ENCODE results near the gene C14orf119.

C14orf119 gene

GRCh38 chr14:23095196-23096108, at the start of gene C14orf119:
Gene C14orf119, plus strand, starts transcription at chr14:23095505. Its CDS starts 2,154 bp downstream, at chr14:23097659.
- DNase-seq, result no peak

DNA sequence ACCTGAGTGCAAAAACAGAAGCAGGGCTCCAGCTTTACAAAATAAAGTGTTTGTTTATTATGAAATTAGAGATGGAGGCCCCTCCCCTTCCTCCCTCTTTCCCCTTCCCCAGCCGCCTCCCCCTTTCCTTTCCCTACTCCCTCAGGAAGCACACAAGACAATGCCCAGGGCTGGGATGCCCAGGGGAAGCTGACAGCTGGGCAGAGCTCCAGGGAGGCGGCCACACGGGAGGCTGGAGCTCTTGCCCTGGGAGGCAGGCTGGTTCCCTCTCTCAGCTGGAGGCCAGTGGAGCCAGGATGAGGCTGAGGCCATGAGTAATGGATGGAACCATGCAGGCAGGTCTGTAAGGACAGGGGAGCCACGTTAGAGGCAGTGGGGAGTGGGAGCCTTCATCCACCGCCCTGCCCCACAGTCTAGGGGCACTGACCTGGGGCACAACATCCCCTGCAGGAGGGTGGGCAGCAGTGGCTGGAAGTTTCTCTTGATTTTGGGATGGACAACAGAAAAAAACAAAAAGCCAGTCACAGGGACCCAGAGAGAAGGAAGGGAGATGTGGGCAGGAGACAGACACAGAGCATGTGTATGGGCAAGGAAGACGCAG, 48.2 kb upstream of the C14orf119 start:
- DNase-seq, result no peak

DNA sequence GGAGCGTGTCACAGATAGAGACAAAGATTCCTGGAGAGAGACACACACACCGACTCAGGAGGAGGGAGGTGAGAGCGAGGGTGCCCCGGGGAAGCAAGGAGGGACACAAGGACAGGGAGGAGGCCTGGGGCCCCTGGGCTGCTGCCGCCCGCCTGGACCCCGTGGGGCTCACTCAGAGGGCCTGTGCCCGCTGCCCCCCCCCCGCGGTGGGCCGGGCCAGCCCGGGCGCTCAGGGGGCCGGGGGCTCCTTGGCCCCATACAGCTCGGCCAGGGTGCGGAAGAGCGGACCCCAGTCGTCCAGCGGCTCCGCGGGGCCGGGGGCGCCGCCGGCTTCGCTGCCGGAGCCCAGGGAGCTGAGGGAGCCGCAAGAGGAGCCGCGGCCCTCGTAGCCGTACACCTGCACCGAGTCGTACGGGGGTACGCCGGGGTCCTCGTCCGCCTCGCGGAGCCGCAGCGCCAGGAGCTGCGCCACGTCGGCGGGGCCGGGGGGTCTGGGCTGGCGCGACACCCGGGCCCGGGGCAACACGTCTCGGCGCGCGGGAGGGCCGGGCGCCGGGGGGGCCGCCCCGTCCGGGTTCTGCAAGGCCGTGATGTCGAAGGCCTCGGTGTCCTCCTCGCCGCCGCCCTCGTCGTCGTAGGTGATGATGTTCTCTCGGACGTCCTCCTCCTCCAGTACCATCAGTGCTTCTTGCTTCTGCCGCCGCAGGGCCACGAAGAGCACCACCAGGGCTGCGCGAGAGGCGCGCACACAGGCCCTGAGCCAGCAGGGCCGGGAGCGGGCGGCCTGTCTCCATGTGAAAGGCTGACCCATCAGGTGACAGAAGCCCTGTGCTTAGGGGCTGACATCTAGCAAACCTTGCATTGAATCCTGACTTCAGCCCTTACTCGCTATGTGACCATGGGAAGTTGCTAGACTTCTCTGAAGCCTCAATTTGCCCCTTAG, 47.3 kb upstream of the C14orf119 start:
- no peak for DNase-seq

GRCh38 chr14:23049011-23049410, 46.3 kb upstream of the C14orf119 start:
- DNase-seq, result no peak

DNA sequence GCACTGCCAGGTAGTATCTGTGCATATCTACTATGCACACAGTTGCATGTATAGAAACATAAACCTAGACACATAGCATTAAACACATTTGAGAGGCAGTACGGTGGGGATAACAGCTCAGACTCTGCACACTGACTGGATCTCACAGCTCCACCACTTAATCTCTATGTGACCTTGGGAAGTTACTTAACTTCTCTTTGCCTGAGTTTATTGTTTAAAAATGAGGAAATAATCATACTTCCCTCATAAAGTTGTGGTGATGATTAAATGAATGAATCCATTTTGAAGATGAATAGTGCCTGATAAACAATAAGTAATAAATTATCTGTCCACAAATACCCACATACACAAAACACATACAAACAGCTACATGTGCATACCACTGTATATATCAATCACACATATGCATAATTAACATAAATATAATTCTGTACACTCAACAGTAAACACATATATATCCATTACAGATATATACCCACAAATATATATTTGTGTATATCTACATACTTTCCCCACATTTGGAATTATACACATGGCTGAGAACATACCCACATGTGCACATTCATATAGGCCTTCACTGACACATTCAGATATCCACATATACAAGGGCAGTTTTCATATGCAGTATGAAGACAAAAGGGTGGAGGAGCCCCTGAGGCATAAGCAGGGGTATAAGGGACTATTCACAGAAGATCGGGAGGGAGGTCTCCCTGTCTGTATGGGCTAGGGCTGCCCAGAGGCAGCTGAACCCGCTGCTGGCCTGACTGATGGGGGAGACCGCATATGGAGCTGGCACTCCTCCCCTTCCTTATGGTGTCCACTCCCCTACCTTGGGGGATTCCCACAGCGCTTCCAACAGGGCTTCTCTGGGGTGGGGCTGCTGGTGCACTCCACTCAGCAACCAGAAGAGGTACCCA, 43.9 kb upstream of the C14orf119 start:
- DNase-seq, result no peak

DNA sequence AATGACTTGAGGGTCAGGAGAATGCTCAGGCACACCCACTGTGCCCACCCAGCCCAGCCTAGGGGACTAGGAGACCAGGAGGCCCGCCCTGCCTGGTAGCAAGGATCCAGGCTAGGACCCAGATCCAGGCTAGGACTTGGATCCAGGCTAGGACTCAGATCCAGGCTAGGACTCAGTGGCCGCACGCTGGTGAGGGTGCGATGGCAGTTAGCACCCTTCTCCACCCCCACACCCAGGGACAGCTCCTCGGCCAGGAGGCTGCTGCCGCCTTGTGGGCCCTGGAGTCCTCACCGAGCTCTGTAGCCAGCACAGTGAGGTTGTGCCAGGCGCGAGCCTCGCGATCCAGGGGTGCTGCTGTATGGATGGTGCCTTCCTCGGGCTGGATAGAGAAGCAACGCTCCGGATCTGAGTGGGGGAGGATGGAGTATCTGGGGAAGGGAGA, 43.1 kb upstream of the C14orf119 start:
- DNase-seq, result no peak

DNA sequence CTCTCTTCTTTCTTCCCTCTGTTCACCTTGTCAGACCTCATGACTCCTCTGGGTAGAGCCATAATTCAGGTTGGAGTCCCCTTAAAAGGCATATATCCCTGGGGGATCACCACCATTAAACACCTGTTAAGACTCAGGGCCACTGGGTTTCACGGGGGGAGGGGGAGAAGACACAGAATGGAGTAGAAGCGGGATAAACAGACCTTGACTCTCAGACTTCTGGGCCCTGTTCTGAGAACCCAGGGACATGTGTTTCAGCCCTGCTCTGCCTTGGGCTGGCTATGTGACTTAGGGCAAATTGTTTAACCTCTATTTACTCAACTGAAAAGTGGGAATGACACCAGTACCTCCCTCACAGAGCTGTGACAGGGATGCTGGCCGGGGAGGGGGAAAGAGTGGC, 42.6 kb upstream of the C14orf119 start:
- DNase-seq, result no peak

- no peak for DNase-seq
Measured at GRCh38 chr14:23053426-23053825, 41.9 kb upstream of the C14orf119 start.

DNA sequence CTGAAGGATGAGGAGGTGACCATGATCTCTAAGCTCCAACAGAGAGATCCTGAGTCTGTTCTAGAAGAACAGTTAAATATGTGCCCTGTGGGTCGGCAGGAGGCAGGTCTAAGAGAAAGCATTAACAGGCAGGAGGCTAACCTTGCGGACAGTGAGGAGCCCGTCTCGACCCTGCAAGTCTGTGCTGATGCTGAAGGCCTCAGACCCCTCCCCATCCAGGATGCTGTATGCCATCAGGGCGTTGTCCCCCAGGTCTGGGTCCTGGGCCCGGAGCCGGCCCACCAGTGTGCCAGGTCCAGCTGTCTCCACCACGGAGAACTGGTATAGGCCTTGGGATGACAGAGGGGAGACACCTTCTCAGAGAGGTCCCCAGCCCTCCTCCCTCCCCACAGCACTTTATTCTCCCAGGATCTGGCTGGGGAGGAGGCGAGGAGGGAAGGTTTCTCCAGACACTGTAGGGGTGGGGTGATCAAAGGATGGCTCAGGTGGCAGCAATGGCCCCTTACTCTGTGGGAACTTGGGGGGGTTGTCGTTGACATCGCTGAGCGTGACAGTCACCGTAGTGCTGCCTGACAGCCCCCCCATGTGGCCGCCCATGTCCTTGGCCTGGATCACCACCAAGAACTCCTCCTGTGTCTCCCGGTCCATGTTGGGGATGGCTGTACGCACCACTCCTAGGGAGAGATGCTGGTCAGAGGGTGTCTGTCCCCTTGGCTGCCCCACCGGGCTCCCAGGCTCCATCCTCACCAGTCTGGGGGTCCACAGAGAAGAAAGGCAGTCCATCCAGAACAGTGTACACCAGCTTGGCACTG, 41.1 kb upstream of the C14orf119 start:
- DNase-seq, result no peak

DNA sequence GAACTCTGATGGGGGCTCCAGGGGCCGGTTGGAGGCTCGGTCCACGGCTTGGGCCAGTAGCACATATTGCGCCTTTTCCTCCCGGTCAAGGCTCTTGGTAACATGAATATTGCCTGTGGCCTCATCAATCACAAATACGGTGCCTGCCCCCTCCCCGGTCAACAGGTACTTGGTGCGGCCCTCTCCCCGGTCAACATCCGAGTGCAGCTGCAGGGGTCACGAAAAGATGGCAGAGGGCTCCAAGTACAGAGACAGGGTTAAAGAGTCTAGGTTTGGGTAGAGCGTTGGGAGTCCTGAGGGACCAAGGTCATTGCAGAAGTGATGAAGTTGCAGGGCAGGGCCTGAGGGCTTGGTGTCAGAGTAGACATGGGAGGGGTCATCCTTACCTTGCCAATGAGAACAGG, 40.2 kb upstream of the C14orf119 start:
- no peak for DNase-seq

GRCh38 chr14:23055621-23056144, 39.6 kb upstream of the C14orf119 start:
- DNase-seq, result no peak

DNA sequence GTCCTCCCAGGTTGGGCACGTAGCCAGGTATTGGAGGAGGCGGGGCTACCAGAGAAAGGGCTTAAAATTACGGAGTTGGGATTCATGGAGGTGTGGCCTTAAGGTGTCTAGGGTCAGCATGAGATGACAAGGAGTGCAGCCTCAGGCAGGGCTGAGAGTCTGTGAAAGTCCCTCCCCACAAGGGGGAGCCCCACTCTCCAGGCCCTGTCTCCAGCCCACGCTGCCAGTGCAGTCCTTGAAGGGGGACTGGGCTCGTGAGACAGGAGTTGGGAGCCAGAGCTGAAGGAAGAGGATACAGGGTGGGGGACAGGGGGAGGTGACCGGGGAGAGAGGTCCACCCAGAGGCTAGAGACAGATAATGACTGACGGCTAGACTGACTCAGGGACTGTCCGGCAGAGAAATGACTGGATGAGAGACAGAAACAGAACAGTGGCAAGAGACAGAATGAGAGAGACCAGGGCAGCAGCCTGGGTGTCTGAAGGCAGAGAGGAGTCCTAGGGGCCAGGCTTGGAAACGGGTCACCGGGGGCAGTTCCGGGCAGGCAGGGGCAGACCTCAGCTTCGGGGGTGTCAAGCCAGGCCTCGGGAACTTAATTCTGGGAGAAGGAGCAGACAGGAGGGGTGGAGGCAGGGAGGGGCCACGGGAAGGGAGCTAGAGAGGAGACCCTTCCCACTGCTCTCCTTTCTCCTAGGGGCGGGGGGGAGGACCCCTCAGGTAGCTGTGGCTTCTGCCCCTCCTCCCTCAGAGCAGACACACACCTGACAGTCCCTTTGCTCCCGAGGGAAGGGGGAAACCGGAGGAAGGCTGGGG, 39.0 kb upstream of the C14orf119 start:
- DNase-seq, result no peak

DNA sequence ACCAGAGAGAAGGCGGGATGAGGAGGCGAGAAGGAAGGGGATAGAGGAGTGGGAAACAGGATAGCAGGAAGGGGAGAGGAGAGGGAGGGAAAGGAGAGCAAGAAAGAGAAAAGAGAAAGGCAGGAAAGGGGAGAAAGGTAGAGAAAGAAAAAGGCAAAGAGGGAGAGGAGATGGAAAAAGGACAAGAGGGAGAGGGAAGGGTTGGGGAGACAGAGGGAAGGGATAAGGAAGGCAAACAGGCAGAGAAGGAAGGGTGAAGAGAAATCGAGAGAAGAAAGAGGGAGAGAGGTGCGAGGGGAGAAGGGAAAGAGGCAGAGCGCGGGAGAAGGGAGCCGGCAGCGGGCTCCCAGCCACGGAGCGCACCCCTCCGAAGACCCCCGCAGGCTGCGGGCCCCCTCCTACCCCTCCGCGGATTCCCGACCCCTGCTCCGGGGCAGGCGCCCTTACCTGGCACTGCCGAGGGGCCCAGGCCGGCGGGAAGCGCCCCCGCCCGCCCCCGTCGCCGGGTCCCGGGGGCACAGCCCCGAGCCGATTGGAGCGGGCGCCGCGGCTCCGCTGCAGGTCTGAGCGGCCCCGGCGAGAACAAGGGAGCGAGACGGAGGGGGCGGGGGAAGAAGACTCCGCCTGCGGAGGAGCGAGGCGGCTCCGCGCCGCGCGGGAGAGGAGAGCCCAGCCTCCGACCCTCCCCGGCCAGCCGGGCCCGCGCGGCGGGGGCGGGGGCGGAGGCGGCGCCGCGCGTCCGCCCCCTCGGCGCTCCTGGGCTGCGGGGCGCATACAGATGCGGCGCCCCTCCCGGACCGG, 38.1 kb upstream of the C14orf119 start, which contains the start of gene CDH24:
TSS of gene CDH24 (minus strand) at position 565 of the 801 bp plus-strand sequence. CDS start 1,787 bp downstream, outside the sequence.
- no peak for DNase-seq

- DNase-seq, result no peak
Measured at GRCh38 chr14:23057757-23058653, 37.3 kb upstream of the C14orf119 start.

DNA sequence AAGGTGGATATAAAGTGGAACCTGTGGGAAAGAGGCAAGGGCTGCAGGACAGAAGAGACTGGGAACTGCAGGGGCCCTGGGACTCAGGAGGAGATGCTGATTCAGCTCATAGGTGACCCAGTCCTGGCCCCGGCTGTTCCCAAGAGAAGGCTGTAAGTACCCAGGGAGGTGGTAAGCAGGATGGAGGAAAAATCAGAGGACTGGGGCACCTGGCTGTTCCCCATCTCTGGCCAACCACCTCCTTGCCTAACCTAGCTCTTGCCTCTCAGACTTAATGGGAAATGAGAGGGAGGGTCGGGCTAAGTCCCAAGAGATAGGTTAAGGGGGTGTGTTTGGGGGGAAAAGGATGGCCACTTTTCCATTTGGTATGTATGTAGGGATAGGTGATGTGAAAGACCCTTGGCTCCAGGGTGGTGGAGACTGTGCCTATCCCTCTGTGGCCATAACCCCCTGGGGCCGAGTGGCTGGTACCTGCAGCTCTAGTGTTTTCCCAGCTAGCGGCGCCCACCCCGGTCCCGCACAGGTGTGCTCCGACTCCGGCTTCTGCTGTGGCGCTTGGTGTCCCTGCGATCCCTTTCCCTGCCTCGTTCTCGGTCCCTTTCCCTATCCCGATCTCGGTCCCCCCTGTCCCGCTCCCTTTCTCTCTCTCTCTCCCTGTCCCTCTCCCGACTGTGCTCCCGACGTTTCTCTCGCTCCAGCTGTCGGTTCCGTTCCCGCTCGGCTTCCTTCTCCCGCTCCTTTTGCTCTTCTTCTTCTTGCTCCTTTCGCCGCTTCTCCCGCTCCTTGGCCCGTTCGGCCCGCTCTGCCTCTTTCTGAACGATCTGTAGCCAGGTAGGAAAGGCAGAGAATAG, 36.4 kb upstream of the C14orf119 start:
- no peak for DNase-seq

DNA sequence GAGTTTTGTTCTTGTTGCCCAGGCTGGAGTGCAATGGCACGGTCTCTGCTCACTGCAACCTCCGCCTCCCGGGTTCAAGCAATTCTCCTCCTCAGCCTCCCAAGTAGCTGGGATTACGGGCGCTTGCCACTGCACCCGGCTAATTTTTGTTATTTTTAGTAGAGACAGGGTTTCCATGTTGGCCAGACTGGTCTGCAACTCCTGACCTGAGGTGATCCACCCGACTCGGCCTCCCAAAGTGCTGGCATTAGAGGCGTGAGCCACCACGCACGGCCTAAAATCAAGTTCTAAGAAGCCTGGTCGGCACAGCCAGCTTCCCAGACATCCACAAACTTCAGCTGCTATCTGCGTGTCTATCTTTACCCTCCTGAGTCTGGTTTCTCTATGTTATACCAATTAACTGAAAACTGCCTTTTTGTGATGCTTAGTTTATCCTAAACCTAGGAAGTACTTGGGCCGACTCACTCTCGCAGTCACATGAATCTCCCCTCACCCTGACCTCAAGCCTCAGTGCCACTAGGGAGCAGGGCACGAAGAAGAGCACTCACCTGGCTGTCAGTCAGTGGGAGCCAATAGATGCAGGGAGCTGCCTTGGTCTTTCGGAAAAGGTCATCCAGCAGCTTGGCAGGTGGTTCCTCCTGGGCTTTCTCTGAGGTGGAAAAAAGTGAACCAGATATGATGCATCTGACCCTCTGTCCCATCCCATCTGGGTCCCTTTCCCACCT, 34.6 kb upstream of the C14orf119 start:
- no peak for DNase-seq
